Measurements from ENCODE around the gene MAP2K6.

Gene MAP2K6

DNA sequence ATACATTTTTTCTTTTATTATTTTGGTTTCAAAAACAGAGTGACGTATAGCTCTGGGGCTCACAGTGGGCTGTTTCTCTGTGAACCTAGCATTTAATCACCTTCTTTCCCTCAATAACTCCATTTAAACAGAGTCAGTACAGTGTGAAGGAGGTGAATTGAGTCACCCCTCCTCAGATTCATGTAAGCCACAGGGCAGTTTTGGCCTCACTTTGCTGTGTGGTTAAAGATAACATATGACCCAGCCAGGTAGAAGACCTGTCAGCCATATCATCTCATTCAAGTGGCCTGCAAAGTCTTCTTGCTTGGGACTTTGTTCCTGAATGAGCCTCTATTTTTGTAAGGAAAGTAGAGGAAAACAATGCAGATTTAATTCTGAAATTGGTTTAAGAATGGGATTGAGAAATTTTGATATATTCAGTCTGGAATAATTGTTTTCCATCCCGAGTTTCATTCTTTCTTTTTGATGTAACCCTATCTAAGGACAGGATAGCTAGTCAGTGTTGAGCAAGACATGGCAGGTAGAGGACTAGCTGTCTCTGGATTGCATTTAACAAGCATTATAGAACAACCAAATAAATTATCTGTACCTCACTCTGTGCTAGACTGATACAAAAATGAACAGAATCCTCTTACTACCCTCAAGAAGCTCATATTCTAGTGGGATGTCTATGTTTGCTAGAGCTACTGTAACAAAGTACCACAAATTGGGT lies 13.1 kb downstream of the MAP2K6 start:
- DNase-seq: no peak

- DNase-seq: peak; percentile 90
These were observed 13.9 kb downstream of the MAP2K6 start for GRCh38 chr17:69428252-69428980.

- peak; percentile 13 for DNase-seq
These were observed 16.0 kb downstream of the MAP2K6 start for GRCh38 chr17:69430488-69430887.

DNA sequence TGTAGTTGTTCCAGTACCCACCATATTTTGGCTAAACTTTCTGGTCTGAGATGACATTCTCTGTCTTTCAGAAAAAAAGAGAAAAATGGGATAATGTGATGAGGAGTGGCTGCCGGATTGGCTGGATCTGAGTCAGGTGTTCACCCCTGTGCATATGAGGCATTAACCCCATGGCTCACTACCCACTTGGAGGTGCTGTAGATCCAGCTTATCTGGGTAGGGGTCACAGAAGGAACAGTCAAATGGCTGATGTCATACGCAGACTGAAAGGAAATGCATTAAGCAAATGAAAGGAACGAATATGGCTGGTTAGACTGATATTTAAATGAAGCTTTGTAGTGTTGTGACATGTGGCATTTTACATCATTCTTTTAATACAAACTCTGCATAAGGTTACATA lies 17.3 kb downstream of the MAP2K6 start:
- DNase-seq: no peak

GRCh38 chr17:69433093-69433492 lies 18.6 kb downstream of the MAP2K6 start:
- no peak for DNase-seq

DNA sequence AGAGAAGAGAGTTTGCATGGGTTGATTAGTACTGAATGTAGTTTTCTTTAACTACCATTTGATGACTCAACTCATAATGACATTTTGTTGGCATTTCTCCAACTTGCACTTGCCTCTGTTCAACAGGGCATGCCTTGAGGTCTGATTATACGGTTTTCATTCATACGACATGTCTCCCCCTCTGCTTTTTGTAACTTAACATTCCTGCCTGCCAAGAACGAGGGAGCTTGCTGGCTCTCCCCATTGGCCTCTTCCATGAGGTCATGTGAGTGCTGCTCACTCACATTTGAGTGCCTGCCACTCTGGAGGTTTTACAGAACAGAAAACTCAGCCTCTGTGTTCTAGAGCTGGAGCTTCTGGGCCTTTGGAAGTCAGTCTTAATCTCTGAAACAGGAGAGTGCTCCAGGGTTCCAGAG lies 19.7 kb downstream of the MAP2K6 start:
- DNase-seq: no peak

- DNase-seq: no peak
These were observed 21.6 kb downstream of the MAP2K6 start for GRCh38 chr17:69435971-69436696.

DNA sequence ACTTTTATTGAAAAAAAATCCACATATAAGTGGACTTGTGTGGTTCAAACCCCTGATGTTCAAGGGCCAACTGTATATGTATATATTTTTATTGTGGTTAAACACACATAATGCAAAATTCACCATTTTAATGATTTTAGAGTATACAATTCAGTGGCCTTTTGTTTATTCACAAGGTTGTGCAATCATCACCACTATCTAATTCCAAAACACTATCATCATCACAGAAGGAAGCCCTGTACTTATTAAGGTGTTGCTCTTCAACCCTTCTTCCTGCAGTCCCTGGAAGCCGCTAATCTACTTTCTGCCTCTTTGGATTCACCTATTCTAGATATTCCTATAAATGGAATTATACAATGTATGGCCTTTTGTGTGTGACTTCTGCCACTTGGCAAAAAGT lies 23.0 kb downstream of the MAP2K6 start:
- no peak for DNase-seq

GRCh38 chr17:69438776-69439175 lies 24.3 kb downstream of the MAP2K6 start:
- no peak for DNase-seq

- no peak for DNase-seq
These were observed 26.7 kb downstream of the MAP2K6 start for GRCh38 chr17:69441179-69441578.

GRCh38 chr17:69443138-69443537 lies 28.6 kb downstream of the MAP2K6 start:
- DNase-seq: no peak

DNA sequence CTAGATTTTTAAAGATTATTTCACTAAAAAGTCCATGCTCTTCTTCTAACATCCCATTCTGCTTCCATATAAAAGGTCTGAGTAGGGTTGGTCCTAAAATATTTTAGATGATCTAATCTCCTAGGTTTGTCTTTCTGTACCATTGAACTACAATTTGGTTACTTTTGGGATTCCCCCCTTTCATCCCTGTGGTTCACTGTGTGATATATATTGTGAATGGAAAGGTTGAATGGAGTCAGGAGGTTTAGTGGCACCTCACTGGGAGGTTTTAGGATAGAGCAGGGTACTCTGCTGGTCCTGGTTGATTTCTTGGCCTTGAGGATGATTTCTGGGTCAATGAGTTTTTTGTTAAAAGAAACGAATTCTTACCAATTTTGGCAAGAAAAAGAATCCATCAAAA lies 29.5 kb downstream of the MAP2K6 start:
- DNase-seq: no peak

- no peak for DNase-seq
These were observed 30.6 kb downstream of the MAP2K6 start for GRCh38 chr17:69445132-69445531.

DNA sequence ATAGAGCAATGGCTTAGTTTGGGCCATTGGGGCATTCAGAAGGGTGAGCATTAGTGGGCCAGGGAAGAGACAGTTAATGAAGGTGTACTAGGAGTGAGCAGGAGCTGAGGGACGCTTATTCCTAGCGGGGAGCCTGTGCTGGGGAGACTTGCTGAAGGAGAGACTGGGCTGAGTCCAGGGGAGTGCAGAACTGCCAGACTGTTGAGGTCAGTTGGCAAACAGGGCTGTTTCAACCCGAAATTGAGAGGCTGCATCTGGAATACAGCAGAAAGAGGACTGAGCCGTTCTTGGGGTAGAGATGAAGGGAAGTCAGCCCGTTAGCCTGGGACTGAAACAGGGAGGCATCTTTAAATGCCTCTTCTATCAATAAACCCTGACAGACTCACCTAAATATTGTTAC lies 33.2 kb downstream of the MAP2K6 start:
- DNase-seq: no peak

DNA sequence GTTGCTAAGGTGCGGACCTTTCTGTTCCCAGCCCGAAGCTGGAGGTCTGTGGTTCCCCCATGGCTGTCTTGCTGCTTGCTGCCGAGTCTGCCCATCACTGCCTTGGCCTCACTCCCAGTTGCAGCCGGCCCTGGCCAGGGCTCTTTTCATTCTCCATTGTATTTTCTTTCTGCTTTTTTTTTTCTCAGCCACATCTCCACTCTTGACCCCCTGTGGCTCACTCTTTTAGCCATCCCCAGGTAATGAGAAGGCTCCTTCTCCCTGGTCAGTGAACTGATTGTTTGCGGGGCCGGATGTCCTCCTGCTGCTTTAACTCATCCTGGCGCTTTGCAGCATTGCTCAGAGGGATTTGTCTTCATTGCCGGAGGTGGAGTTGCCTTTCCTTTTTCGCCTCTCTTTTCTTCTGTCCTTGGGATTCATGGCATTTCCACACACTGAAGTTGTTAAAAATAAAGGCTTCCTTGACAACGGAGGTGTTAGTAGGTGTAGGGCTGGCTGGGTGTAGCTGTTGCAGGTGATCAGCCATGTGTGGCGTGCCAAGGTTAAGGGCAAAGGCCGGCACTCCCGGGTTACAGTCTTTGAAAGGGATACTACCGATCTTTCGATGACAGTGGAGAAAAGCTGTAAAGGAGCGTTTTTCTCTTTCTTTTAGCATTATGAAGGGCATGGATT lies 34.1 kb downstream of the MAP2K6 start:
- no peak for DNase-seq

DNA sequence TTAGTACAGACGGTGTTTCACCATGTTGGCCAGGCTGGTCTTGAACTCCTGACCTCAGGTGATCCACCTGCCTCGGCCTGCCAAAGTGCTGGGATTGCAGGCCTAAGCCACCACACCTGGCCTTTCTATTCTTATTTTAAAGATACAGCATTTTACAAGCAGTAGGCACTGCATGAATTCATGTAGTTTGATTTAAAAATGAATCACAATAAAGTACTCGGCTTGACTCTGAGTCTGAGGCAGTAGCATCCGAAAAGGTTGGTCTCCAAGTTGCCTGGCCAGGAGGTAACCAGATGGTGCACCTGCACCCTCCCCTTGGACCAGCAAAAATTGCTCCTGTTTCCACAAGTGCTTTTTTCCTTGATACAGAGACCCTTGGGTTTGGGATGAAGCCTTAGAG lies 35.6 kb downstream of the MAP2K6 start:
- no peak for DNase-seq

GRCh38 chr17:69450918-69451317 lies 36.4 kb downstream of the MAP2K6 start:
- no peak for DNase-seq

DNA sequence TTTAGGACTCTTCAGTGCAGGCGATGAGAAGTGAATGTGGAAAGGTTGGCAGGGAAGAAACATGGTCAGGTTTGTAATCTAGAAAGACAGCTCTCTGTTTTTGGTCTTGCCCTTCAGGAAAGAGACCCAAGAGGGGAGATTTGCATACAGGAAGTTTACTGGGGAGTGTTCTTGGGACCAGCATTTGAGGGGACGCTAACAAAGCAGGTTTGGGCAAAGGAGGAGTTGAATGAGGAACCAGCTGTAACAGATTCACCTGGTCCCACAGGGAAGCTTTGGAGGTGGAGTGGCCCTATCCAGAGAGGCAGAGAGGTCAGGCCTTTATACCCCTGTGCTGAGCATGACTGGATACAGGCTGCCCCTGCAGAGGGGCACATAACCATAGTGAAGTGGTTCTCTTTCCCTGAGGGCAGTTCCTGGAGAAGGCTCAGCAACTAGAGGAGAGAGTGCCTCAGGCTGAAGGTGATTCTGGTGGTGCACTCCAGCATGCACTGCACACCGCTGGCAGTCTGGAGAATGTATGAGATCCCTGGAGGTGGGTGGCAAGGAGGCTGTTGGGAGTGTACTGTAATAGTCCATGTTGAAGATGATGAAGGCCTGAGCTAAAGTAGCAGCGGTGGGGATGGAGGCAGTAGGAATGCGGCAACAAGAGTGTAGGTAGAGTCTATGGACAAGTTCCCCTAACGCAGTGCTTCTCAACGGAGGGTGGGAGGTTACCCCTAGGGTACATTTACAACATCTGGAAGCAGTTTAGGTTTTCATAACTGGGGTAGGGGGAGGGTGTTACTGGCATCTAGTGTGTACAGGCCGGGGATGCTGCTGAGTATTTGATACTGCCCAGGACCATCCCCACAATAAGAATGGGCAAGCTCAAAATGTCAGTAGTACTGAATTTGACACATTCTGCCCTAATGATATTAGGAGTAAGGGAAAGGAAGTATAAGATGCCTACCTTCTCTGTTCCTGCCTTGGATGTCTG lies 37.2 kb downstream of the MAP2K6 start:
- no peak for DNase-seq

DNA sequence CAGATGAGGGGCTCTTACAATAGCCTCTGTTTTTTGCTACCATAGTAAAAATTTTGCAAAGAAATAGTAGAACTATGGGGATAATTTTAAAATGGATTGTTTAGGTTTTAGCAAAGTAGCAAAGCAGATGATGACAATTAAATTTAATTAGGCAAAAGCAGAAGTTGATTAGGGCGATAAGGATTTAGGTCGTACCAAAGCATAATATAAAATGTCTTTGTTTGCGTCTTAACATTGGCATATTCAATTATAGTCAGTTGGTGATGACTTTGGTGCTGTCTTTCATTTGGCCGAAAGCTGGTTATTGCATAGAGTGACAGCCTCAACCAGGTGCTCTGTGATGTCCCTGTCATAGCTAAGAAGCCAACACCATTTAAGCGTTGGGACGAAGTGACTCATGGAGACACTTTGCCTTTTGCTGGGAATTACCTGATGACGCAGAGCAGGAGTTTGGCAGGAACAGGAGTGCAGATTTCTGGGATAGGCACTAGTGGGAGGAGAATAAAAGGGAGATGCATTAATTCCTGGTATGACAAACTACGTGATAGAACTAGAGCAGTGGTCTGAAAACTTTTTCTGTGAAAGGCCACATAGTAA lies 38.3 kb downstream of the MAP2K6 start:
- DNase-seq: no peak

DNA sequence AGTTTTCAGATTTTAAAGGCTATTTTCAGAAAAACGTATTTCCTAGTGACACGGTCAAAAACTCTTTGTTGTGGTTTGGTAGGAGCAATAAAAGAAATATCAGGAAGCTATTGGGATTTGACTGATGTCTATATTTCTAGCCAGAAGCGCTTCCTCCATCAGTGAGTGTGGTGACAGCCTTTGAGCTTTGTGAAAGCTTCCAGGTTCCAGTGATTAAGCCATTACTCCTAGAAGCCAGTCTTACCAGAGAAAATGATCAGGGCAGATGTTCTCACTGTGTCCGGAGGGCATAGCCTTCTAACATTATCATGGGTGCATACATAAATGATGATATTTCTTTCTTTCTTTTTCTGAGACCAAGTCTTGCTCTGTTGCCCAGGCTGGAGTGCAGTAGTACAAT lies 39.6 kb downstream of the MAP2K6 start:
- no peak for DNase-seq

- DNase-seq: no peak
These were observed 40.5 kb downstream of the MAP2K6 start for GRCh38 chr17:69455040-69455439.

GRCh38 chr17:69457603-69458002 lies 43.1 kb downstream of the MAP2K6 start:
- DNase-seq: peak; percentile 44
